Heart right ventricle (tissue), 12 donors: Measurements from ENCODE around the gene UBE2G1. TPM values are rescaled to one million over a fixed set of nuclear protein-coding genes. Genes with fewer than 3 reads are reported as not detected.

Experiments used
- polyA plus RNA-seq, 2 donors: library from polyadenylated mRNA; stranded (reverse); fragments of 200-250 nt; gene quantifications; one replicate each; pipeline ENCODE4 v1.2.3, GENCODE V29; 2013
- total RNA-seq, 10 donors: library from RNA; stranded (reverse); fragmentation: NEBNext Ultra II Directional in 3 of 10; extraction: Animal tissue kit (Norgen Biotek cat#: 25700) in 3 of 10; gene quantifications; one replicate each; pipeline versions ENCODE4 v1.2.1 to v1.2.4, GENCODE V29; 2021 to 2023
- donor health status: ischemic (EF 13 %, LVEDD 7.1; RV severe dilation, severe dysfunction).
- donor health status: healthy with polysubstance abuse.
- donor health status: DM: no; HTN: yes; CAD: no.
- donor health status: DM: no; HTN: no; CAD: no.
- donor health status: ischemic (EF 25% LVEDD 6.9; RV normal size, moderate dysfunction).
- donor health status: ischemic (EF 25% LVEDD 5.7; RV mildly dilated, moderate dysfunction).
- donor health status: healthy.
- donor health status: nonischemic (EF 11% LVEDD 7.7; RV severe dilation, severe dysfunction).
- donor health status: DM: yes; HTN: yes; CAD: no.
- donor health status: PGD.
- donor health status: ischemic (EF 29% LVEDD 5.4; RV normal size, mild dysfunction).
- donor health status: nonischemic (EF 23%, LVEDD 6.1; RV moderate dilation, normal function).

The UBE2G1 gene
- total and polyA plus RNA-seq, 12 donors = 14.9 to 119 (median 100) TPM

Other genes with a start within 250 kb of the UBE2G1 start
- gene ZZEF1, start 223.6 kb downstream of the UBE2G1 start, total RNA-seq = 10 to 100 TPM; 29.6 to 39.3 (median 34.3) TPM
- 10 to 100 TPM in 1 of 2 donors, 1 to 10 TPM in 1; 7.1 to 16.8 TPM for gene ZZEF1, start 223.6 kb downstream of the UBE2G1 start, polyA plus RNA-seq
- gene CYB5D2, start 223.5 kb downstream of the UBE2G1 start, total RNA-seq = 10 to 100 TPM in 5 of 10 donors, 1 to 10 TPM in 5; 7.2 to 13.4 (median 9.8) TPM
- gene CYB5D2, start 223.5 kb downstream of the UBE2G1 start, polyA plus RNA-seq = 10 to 100 TPM in 1 of 2 donors, 1 to 10 TPM in 1; 6.9 to 11.6 TPM
- gene ANKFY1, start 102.7 kb downstream of the UBE2G1 start, total RNA-seq = 10 to 100 TPM; 18.7 to 34.4 (median 24.4) TPM
- gene ANKFY1, start 102.7 kb downstream of the UBE2G1 start, polyA plus RNA-seq = 10 to 100 TPM in 1 of 2 donors, 1 to 10 TPM in 1; 8.6 to 12.8 TPM
- gene SPNS3, start 67.3 kb upstream of the UBE2G1 start, total RNA-seq = 1 to 10 TPM in 5 of 10 donors, under 1 TPM in 4, not detected in 1; 0.22 to 4.2 (median 1.3) TPM
- under 1 TPM; 0.13 to 0.59 TPM for gene SPNS3, start 67.3 kb upstream of the UBE2G1 start, polyA plus RNA-seq
- 10 to 100 TPM in 4 of 10 donors, 1 to 10 TPM in 6; 4.5 to 19.9 (median 8.9) TPM for gene SPNS2, start 132.2 kb upstream of the UBE2G1 start, total RNA-seq
- 10 to 100 TPM; 22.0 to 27.7 TPM for gene SPNS2, start 132.2 kb upstream of the UBE2G1 start, polyA plus RNA-seq
- gene MYBBP1A, start 188.7 kb upstream of the UBE2G1 start, total RNA-seq = 10 to 100 TPM; 18.7 to 30.3 (median 21.7) TPM
- gene MYBBP1A, start 188.7 kb upstream of the UBE2G1 start, polyA plus RNA-seq = 10 to 100 TPM; 25.4 to 25.7 TPM
- under 1 TPM in 4 of 10 donors, not detected in 6; 0.08 to 0.19 (median 0.12) TPM for gene GGT6, start 193.9 kb upstream of the UBE2G1 start, total RNA-seq
- under 1 TPM; 0.03 to 0.15 TPM for gene GGT6, start 193.9 kb upstream of the UBE2G1 start, polyA plus RNA-seq
- gene SMTNL2, start 217.9 kb upstream of the UBE2G1 start, total RNA-seq = 10 to 100 TPM in 9 of 10 donors, 1 to 10 TPM in 1; 7.8 to 84.1 (median 23.4) TPM
- 10 to 100 TPM in 1 of 2 donors, 1 to 10 TPM in 1; 2.7 to 11.8 TPM for gene SMTNL2, start 217.9 kb upstream of the UBE2G1 start, polyA plus RNA-seq